ENCODE measurements around the gene ARHGEF19. TPM values are rescaled to one million over a fixed set of nuclear protein-coding genes. Genes with fewer than 3 reads are reported as not detected.

ARHGEF19 gene
- total RNA-seq, 1 experiment from 2014 or later: 21.0 TPM

Other genes starting within 250 kb of the ARHGEF19 start
- gene ZBTB17, start 236.6 kb downstream of the ARHGEF19 start, total RNA-seq (2014; rRNA removed; shearing (Covaris generic)): 53.5 and 62.6 TPM in 2 replicates
- 0.15 and 0.28 TPM in 2 replicates for gene SRARP, start 208.4 kb downstream of the ARHGEF19 start, total RNA-seq (2014; rRNA removed; shearing (Covaris generic))
- 0.07 TPM in 1 of 2 replicates, not detected in the other for gene HSPB7, start 194.6 kb downstream of the ARHGEF19 start, total RNA-seq (2014; rRNA removed; shearing (Covaris generic))
- gene CLCNKA, start 190.6 kb downstream of the ARHGEF19 start, total RNA-seq (2014; rRNA removed; shearing (Covaris generic)): 0.10 and 0.85 TPM in 2 replicates
- gene CLCNKB, start 168.9 kb downstream of the ARHGEF19 start, total RNA-seq (2014; rRNA removed; shearing (Covaris generic)): 2.4 and 2.8 TPM in 2 replicates
- gene FAM131C, start 139.0 kb downstream of the ARHGEF19 start, total RNA-seq (2014; rRNA removed; shearing (Covaris generic)): 0.26 and 0.45 TPM in 2 replicates
- 43.3 and 63.5 TPM in 2 replicates for gene EPHA2, start 56.6 kb downstream of the ARHGEF19 start, total RNA-seq (2014; rRNA removed; shearing (Covaris generic))
- gene CPLANE2, start 24.5 kb upstream of the ARHGEF19 start, total RNA-seq (2014; rRNA removed; shearing (Covaris generic)): 6.4 and 9.1 TPM in 2 replicates
- gene FBXO42, start 139.8 kb upstream of the ARHGEF19 start, total RNA-seq (2014; rRNA removed; shearing (Covaris generic)): 38.9 and 40.4 TPM in 2 replicates
- 111 and 124 TPM in 2 replicates for gene SZRD1, start 154.6 kb upstream of the ARHGEF19 start, total RNA-seq (2014; rRNA removed; shearing (Covaris generic))
- gene SPATA21, start 224.8 kb upstream of the ARHGEF19 start, total RNA-seq (2014; rRNA removed; shearing (Covaris generic)): 0.07 TPM in 1 of 2 replicates, not detected in the other
- 69.5 and 80.0 TPM in 2 replicates for gene NECAP2, start 228.1 kb upstream of the ARHGEF19 start, total RNA-seq (2014; rRNA removed; shearing (Covaris generic))

Data from H7 (cell line).